Stomach (tissue), 9 donors: Measurements from ENCODE around the gene MYO18A. TPM values are rescaled to one million over a fixed set of nuclear protein-coding genes. Genes with fewer than 3 reads are reported as not detected.

Source experiments
- DNase-seq, 2 donors: peaks; one replicate each; pipeline versions ENCODE4 v3.0.0 to v3.0.0-alpha.2; 2013 to 2019
- H3K27ac ChIP-seq, 5 donors: fragments of 200-600 bp in 4 of 5; sonication (generic) in 4 of 5; one replicate each; pipeline ENCODE4 v1.5.1; 2013 to 2019; ENCODE audit warnings: mild to moderate bottlenecking in 1 of 5, moderate library complexity in 1 of 5
- H3K27me3 ChIP-seq, 3 donors: fragments of 200-600 bp; sonication (generic); one replicate each; pipeline ENCODE4 v1.5.1; 2017 to 2019; ENCODE audit warnings: mixed run types in 1 of 3
- H3K36me3 ChIP-seq, 4 donors: fragments of 200-600 bp; sonication (generic); 1 replicate in 3 of 4; 2 replicates in 1 of 4; pipeline ENCODE4 v1.5.1; 2016 to 2019
- H3K4me1 ChIP-seq, 4 donors: fragments of 200-600 bp; sonication (generic); one replicate each; pipeline ENCODE4 v1.5.1; 2016 to 2019
- H3K4me3 ChIP-seq, 4 donors: fragments of 200-600 bp; sonication (generic) in 3 of 4; one replicate each; pipeline ENCODE4 v1.5.1; 2016 to 2019; ENCODE audit warnings: mild to moderate bottlenecking in 1 of 4
- H3K9me3 ChIP-seq, 4 donors: fragments of 200-600 bp; sonication (generic); one replicate each; pipeline ENCODE4 v1.5.1; 2016 to 2019
- CTCF ChIP-seq, 7 experiments: fragments of 450-650 bp in 4 of 7; fragments of 200-600 bp in 3 of 7; sonication (generic) in 3 of 7; IDR thresholded peaks; one replicate each; pipeline ENCODE4 v1.5.1; 2016 to 2019; ENCODE audit warnings: antibody characterized with exemption in 7 of 7, control low read depth in 2 of 7, mild to moderate bottlenecking in 1 of 7
- EP300 ChIP-seq: sonication (generic); formaldehyde crosslinking; IDR thresholded peaks from one replicate; pipeline ENCODE4 v1.6.1; 2017; ENCODE audit warnings: antibody characterized with exemption
- POLR2A ChIP-seq, 4 donors: fragments of 450-650 bp; IDR thresholded peaks; one replicate each; pipeline ENCODE4 v1.6.1; 2016; ENCODE audit warnings: antibody characterized with exemption in 4 of 4, control low read depth in 2 of 4, mild to moderate bottlenecking in 1 of 4, moderate library complexity in 1 of 4
- POLR2AphosphoS5 ChIP-seq, 3 donors: sonication (generic); formaldehyde crosslinking; IDR thresholded peaks; one replicate each; pipeline ENCODE4 v1.6.1; 2016; ENCODE audit warnings: antibody characterized with exemption in 3 of 3
- WGBS, 5 donors: extraction: QIAGEN DNeasy Blood & Tissue Kit in 3 of 5; methylation state at CpG; one replicate each; pipeline versions ENCODE4 v1.1.5 to v1.1.7; 2013 to 2018; 5-methylcytosine and 5-hydroxymethylcytosine counted together
- intact Hi-C: fragments of 100-400 bp; cut with DNase I; formaldehyde crosslinking; loops from one replicate; pipeline ENCODE4 v1.15.1; 2023; ENCODE audit warnings: low total_unique reads
- polyA plus RNA-seq, 3 donors: library from polyadenylated mRNA; stranded (reverse); fragments of 200-250 nt; gene quantifications; one replicate each; pipeline ENCODE4 v1.2.3, GENCODE V29; 2013
- total RNA-seq, 5 donors: library from RNA; depleted of rRNA; stranded (reverse); fragments of >200 nt; gene quantifications; one replicate each; pipeline versions ENCODE4 v1.1.0 to v1.2.3, GENCODE V29; 2014 to 2016
- donor health status: healthy with polysubstance abuse.
- donor health status: Bipolar disorder and iron deficiency.
- donor health status: healthy.

The MYO18A gene
- total and polyA plus RNA-seq, 8 donors, result 16.5 to 305 (median 55.5) TPM

DNA sequence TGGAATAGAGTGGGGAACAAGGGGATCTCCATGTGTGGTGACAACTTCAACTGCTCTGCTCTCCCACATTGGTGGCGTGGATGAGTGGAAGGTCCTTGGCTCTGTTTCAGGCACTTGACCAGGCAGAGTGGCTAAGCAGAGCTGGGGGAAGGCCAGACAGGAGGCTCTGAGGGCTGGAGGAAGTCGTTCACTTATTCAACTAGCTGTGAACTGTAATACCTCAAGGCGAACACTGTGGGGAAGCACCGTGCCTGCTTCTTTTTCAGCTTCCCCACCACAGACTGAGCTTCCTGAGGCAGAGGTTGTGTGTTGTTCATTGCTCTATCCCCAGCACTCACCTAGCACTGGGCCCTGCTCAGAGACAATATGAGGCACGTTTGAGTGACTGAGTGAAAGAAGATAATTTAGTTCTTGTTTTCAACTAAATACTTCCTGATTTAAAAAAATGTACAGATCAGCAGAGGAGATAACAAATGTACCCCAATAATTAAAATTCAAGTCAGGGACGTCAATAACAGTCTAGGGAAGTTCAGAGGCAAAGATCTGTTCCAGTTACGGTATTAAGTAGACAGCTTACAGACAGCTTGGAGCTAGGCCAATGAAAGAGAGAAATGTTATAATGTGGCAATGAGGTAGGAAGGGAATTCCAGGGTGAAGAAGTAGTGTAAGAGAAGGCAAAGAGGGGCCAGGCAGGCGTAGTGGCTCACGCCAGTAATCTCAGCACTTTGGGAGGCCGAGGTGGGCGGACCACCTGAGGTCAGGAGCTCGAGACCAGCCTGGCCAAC, 34.7 kb downstream of the MYO18A start:
- no peak overlapping the region for H3K4me3 ChIP-seq
- DNase-seq, result peak; percentile 69 to 90
- 42 to 53% (median 46%) methylated on average over 10 to 12 of the region's 12 CpGs for WGBS, 5 donors
- no peaks in the 10 kb centered on the region for H3K36me3 ChIP-seq
- intact Hi-C loops, result loop anchor here (5.0 kb wide), 1 partner anchor 37 kb away; the partner anchor contains the start of gene MYO18A
- no peaks in the 10 kb centered on the region for H3K9me3 ChIP-seq
- H3K4me1 ChIP-seq, result peaks cover 24 to 76% (median 46%) of the 10 kb centered on the region in 4 donors
- peak overlapping the region in 4 of 5 donors; percentile 12 to 50 (median 30) for H3K27ac ChIP-seq
- H3K27me3 ChIP-seq, result no peaks in the 10 kb centered on the region
- TF ChIP-seq CTCF (IDR thresholded peaks at IDR 0.05) (peak in 5 of 7 experiments; percentile 48 to 80 (median 68)), POLR2AphosphoS5 (IDR thresholded peaks at IDR 0.05) (peak in 1 of 3 donors; percentile 28), POLR2A (IDR thresholded peaks at IDR 0.05) (no peak), EP300 (no peak)

GRCh38 chr17:29143894-29144293, 36.3 kb downstream of the MYO18A start:
- H3K4me1 ChIP-seq, result peaks cover 30 to 76% (median 46%) of the 10 kb centered on the region in 4 donors

DNA sequence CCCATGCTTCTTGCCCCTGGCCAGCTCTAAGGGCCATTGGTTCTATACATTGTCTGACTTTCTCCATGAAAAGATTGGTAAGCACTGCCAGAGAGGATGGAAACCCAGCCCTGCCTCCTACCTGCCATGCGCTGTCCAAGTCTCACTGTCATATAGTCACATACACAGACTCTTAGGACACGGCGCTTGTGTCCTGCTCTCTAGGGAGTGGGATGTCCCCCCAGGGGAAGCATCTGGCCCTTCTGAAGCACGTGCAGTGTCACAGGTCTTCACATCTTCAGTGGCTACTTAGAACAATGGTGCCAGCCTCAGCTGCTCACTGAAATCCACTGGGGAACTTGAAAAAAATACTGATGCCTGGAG, 38.7 kb downstream of the MYO18A start:
- intact Hi-C loops, result no loop called here
- peak overlapping the region in 4 of 5 donors; percentile 72 to 84 (median 83) for H3K27ac ChIP-seq
- no peak for TF ChIP-seq POLR2AphosphoS5 (IDR thresholded peaks at IDR 0.05)
- TF ChIP-seq EP300, result no peak
- TF ChIP-seq CTCF (IDR thresholded peaks at IDR 0.05), result no peak
- TF ChIP-seq POLR2A (IDR thresholded peaks at IDR 0.05), result no peak
- peaks cover 0 to 5% (median 0%) of the 10 kb centered on the region in 4 donors for H3K36me3 ChIP-seq
- H3K27me3 ChIP-seq, result no peaks in the 10 kb centered on the region
- peaks cover 23 to 84% (median 45%) of the 10 kb centered on the region in 4 donors for H3K4me1 ChIP-seq
- WGBS, 5 donors, result 69 to 84% (median 76%) methylated on average over 4 of the region's 4 CpGs
- peak overlapping the region in 1 of 4 donors; percentile 50 for H3K4me3 ChIP-seq
- no peaks in the 10 kb centered on the region for H3K9me3 ChIP-seq
- no peak for DNase-seq

More at GRCh38 chr17:29143894-29144293, 36.3 kb downstream of the MYO18A start:
- WGBS, 5 donors, result 48 to 59% (median 52%) methylated on average over 2 of the region's 2 CpGs
- no peaks in the 10 kb centered on the region for H3K36me3 ChIP-seq
- H3K4me3 ChIP-seq, result no peak overlapping the region
- intact Hi-C loops, result no loop called here
- no peaks in the 10 kb centered on the region for H3K9me3 ChIP-seq
- no peak overlapping the region for H3K27ac ChIP-seq
- TF ChIP-seq CTCF (IDR thresholded peaks at IDR 0.05), result no peak
- no peak for TF ChIP-seq EP300
- TF ChIP-seq POLR2AphosphoS5 (IDR thresholded peaks at IDR 0.05), result no peak
- TF ChIP-seq POLR2A (IDR thresholded peaks at IDR 0.05), result no peak
- peak in 1 of 2 donors; percentile 43 for DNase-seq
- no peaks in the 10 kb centered on the region for H3K27me3 ChIP-seq

GRCh38 chr17:29140631-29141513, 39.3 kb downstream of the MYO18A start:
- intact Hi-C loops, result no loop called here
- no peaks in the 10 kb centered on the region for H3K27me3 ChIP-seq
- peaks cover 0 to 6% (median under 1%) of the 10 kb centered on the region in 4 donors for H3K36me3 ChIP-seq
- WGBS, 5 donors, result 26 to 37% (median 37%) methylated on average over 10 to 15 of the region's 15 CpGs
- peak in 1 of 2 donors; percentile 72 for DNase-seq
- no peak for TF ChIP-seq POLR2A (IDR thresholded peaks at IDR 0.05)
- TF ChIP-seq POLR2AphosphoS5 (IDR thresholded peaks at IDR 0.05), result no peak
- no peak for TF ChIP-seq EP300
- no peak for TF ChIP-seq CTCF (IDR thresholded peaks at IDR 0.05)
- peak overlapping the region; percentile 61 to 84 (median 82) for H3K27ac ChIP-seq
- H3K4me3 ChIP-seq, result peak overlapping the region; percentile 33 to 50 (median 40)
- H3K4me1 ChIP-seq, result peaks cover 23 to 83% (median 44%) of the 10 kb centered on the region in 4 donors
- no peaks in the 10 kb centered on the region for H3K9me3 ChIP-seq
